Measurements from ENCODE around the gene IGLL1. TPM values are rescaled to one million over a fixed set of nuclear protein-coding genes. Genes with fewer than 3 reads are reported as not detected.

IGLL1 gene
- total RNA-seq, 1 donor from 2014 or later, result not detected

DNA sequence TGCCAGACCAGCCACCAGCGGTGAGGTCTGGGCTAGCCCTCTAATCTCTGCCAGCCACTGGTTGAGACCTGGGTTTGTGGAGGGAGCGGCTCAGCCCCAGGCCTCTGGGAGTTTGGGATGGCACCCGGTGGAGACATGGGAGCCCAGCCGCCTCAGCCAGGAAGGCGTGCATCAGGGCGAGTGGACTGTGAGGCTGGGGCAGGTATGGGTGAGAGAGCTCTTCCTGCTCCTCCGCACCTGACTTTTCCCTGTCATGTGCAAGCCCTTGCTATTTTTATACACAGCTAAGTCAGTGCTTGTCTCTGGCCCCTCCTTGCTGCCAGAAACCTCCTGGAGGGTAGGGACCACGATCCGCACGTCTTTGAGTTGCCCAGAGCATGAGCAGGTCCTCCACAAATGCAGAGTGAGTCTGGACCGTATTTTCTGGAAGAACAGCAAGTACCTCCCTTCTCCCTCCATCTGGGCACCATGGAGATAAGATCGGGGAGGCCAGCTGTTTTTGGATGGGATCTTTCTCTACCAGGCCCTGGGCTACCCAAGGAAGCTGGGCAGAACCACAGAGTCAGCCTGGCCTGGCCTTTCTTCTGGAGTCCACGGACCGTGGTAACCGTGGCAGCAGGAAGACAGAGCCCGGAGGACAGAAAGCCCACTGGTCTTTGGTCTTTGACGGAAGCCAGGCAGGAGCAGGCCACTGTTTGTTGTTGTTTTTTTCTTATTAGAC, 53.3 kb downstream of the IGLL1 start:
- H3K27ac Mint-ChIP-seq (ENCODE audit: unreplicated experiment), result no peak overlapping the region
- no peak overlapping the region for H3K4me2 ChIP-seq (ENCODE audit: low read length)
- H3K27me3 ChIP-seq (ENCODE audit: insufficient read depth, low read length), result no peaks in the 10 kb centered on the region
- H3K4me1 Mint-ChIP-seq (ENCODE audit: low read depth, unreplicated experiment), result no peaks in the 10 kb centered on the region
- no peaks in the 10 kb centered on the region for H3K36me3 Mint-ChIP-seq (ENCODE audit: low read depth, unreplicated experiment)
- H3K4me3 Mint-ChIP-seq (ENCODE audit: unreplicated experiment), result no peak overlapping the region
- H3K27ac ChIP-seq (ENCODE audit: low read depth, low read length), result no peak overlapping the region
- no peaks in the 10 kb centered on the region for H4K20me1 ChIP-seq (ENCODE audit: insufficient read depth, low read length)
- no peak overlapping the region for H2AFZ ChIP-seq (ENCODE audit: low read depth, low read length)
- H3K27me3 Mint-ChIP-seq (ENCODE audit: low read depth, unreplicated experiment), result peaks cover 24% of the 10 kb centered on the region
- H3K9me3 ChIP-seq (ENCODE audit: insufficient read depth, low read depth, low read length), result no peaks in the 10 kb centered on the region
- no peaks in the 10 kb centered on the region for H3K4me1 ChIP-seq (ENCODE audit: insufficient read depth, low read length)
- H3K9ac ChIP-seq (ENCODE audit: low read length), result no peak overlapping the region
- H3K79me2 ChIP-seq (ENCODE audit: insufficient read depth, low read length), result no peaks in the 10 kb centered on the region
- no peak overlapping the region for H3K4me3 ChIP-seq (ENCODE audit: insufficient read depth, low read depth, low read length)
- no peak for DNase-seq (ENCODE audit: low read depth)
- TF ChIP-seq, protein P1, sequence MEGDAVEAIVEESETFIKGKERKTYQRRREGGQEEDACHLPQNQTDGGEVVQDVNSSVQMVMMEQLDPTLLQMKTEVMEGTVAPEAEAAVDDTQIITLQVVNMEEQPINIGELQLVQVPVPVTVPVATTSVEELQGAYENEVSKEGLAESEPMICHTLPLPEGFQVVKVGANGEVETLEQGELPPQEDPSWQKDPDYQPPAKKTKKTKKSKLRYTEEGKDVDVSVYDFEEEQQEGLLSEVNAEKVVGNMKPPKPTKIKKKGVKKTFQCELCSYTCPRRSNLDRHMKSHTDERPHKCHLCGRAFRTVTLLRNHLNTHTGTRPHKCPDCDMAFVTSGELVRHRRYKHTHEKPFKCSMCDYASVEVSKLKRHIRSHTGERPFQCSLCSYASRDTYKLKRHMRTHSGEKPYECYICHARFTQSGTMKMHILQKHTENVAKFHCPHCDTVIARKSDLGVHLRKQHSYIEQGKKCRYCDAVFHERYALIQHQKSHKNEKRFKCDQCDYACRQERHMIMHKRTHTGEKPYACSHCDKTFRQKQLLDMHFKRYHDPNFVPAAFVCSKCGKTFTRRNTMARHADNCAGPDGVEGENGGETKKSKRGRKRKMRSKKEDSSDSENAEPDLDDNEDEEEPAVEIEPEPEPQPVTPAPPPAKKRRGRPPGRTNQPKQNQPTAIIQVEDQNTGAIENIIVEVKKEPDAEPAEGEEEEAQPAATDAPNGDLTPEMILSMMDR (IDR thresholded peaks at IDR 0.05; ENCODE audit: insufficient read depth, low read depth, low read length), result no peak
- no peak for TF ChIP-seq EZH2 (IDR thresholded peaks at IDR 0.05; ENCODE audit: insufficient read depth, low read length)
- H3K9me3 Mint-ChIP-seq (ENCODE audit: unreplicated experiment), result no peaks in the 10 kb centered on the region
- H3K36me3 ChIP-seq (ENCODE audit: insufficient read depth, low read length), result no peaks in the 10 kb centered on the region
- FAIRE-seq, result no peak

DNA sequence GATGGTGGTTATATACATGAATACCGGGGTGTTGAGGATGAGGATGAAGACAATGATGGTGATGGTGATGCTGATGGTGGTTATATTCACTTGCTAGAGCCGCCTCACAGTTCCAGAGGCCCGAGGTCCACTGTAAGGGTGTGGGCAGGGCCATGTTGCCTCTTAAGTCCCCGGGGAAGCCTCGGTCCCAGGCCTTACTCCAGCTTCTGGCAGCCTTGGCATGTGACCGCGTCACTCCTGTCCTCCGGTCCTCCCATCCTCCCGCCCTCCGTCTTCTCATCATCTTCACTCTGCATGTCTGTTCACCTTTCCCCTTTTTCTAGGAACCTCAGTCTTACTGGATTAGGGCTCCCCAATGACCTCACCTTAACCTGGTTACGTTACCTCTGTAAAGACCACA, 54.6 kb downstream of the IGLL1 start:
- Histone ChIP-seq H3K9me3 (ENCODE audit: insufficient read depth, low read depth, low read length) (no peaks in the 10 kb centered on the region), H3K4me2 (ENCODE audit: low read length) (no peak overlapping the region), H3K4me3 (ENCODE audit: insufficient read depth, low read depth, low read length) (no peak overlapping the region), H3K27me3 (ENCODE audit: insufficient read depth, low read length) (no peaks in the 10 kb centered on the region), H3K27ac (ENCODE audit: low read depth, low read length) (no peak overlapping the region), H3K79me2 (ENCODE audit: insufficient read depth, low read length) (no peaks in the 10 kb centered on the region), H3K36me3 (ENCODE audit: insufficient read depth, low read length) (no peaks in the 10 kb centered on the region), H4K20me1 (ENCODE audit: insufficient read depth, low read length) (no peaks in the 10 kb centered on the region), H2AFZ (ENCODE audit: low read depth, low read length) (no peak overlapping the region), H3K9ac (ENCODE audit: low read length) (no peak overlapping the region), H3K4me1 (ENCODE audit: insufficient read depth, low read length) (peaks cover 12% of the 10 kb centered on the region)
- no peaks in the 10 kb centered on the region for H3K36me3 Mint-ChIP-seq (ENCODE audit: low read depth, unreplicated experiment)
- no peak overlapping the region for H3K27ac Mint-ChIP-seq (ENCODE audit: unreplicated experiment)
- TF ChIP-seq, protein P1 (IDR thresholded peaks at IDR 0.05; ENCODE audit: insufficient read depth, low read depth, low read length), result no peak
- TF ChIP-seq EZH2 (IDR thresholded peaks at IDR 0.05; ENCODE audit: insufficient read depth, low read length), result no peak
- no peaks in the 10 kb centered on the region for H3K9me3 Mint-ChIP-seq (ENCODE audit: unreplicated experiment)
- DNase-seq (ENCODE audit: low read depth) (no peak), FAIRE-seq (no peak)
- no peak overlapping the region for H3K4me3 Mint-ChIP-seq (ENCODE audit: unreplicated experiment)
- H3K4me1 Mint-ChIP-seq (ENCODE audit: low read depth, unreplicated experiment), result peaks cover 4% of the 10 kb centered on the region
- H3K27me3 Mint-ChIP-seq (ENCODE audit: low read depth, unreplicated experiment), result peaks cover 20% of the 10 kb centered on the region

DNA sequence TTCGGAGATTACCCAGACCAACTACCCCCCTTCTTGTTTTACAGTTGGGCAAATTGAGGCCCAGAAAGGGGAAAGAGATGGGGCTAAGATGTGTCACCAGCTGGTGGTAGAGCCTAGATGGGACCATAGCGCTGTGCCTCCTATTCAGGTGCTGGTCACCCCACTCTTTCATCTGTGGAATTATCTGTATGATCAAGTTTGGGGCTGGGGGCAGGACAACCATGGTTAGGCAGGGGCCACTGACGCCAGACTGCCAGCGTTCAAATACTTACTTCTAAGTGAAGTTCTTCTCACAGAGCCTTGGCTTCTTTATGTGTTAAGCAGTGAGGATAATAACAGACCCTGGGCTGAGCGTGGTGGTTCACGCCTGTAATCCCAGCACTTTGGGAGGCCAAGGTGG, 55.9 kb downstream of the IGLL1 start:
- Histone ChIP-seq H3K4me2 (ENCODE audit: low read length) (no peak overlapping the region), H3K27ac (ENCODE audit: low read depth, low read length) (no peak overlapping the region), H3K4me3 (ENCODE audit: insufficient read depth, low read depth, low read length) (no peak overlapping the region), H2AFZ (ENCODE audit: low read depth, low read length) (no peak overlapping the region), H3K36me3 (ENCODE audit: insufficient read depth, low read length) (no peaks in the 10 kb centered on the region), H3K4me1 (ENCODE audit: insufficient read depth, low read length) (peaks cover 17% of the 10 kb centered on the region), H3K9me3 (ENCODE audit: insufficient read depth, low read depth, low read length) (no peaks in the 10 kb centered on the region), H3K79me2 (ENCODE audit: insufficient read depth, low read length) (no peaks in the 10 kb centered on the region), H3K27me3 (ENCODE audit: insufficient read depth, low read length) (no peaks in the 10 kb centered on the region), H3K9ac (ENCODE audit: low read length) (no peak overlapping the region), H4K20me1 (ENCODE audit: insufficient read depth, low read length) (no peaks in the 10 kb centered on the region)
- TF ChIP-seq, protein P1 (IDR thresholded peaks at IDR 0.05; ENCODE audit: insufficient read depth, low read depth, low read length), result no peak
- TF ChIP-seq EZH2 (IDR thresholded peaks at IDR 0.05; ENCODE audit: insufficient read depth, low read length), result no peak
- Mint-ChIP-seq H3K27me3 (ENCODE audit: low read depth, unreplicated experiment) (peaks cover 15% of the 10 kb centered on the region), H3K4me1 (ENCODE audit: low read depth, unreplicated experiment) (peaks cover 4% of the 10 kb centered on the region), H3K27ac (ENCODE audit: unreplicated experiment) (no peak overlapping the region), H3K9me3 (ENCODE audit: unreplicated experiment) (no peaks in the 10 kb centered on the region), H3K36me3 (ENCODE audit: low read depth, unreplicated experiment) (no peaks in the 10 kb centered on the region), H3K4me3 (ENCODE audit: unreplicated experiment) (no peak overlapping the region)
- DNase-seq (ENCODE audit: low read depth) (no peak), FAIRE-seq (no peak)
